Right lobe of liver (tissue), 6 donors: ENCODE measurements around the gene TMEM187. TPM values are rescaled to one million over a fixed set of nuclear protein-coding genes. Genes with fewer than 3 reads are reported as not detected.

Experiments
- ATAC-seq, 4 donors: fragments of 200-7000 bp; cut with Tn5 transposase; one replicate each; pipeline ENCODE4 v1.9.1; 2020; ENCODE audit warnings: mild to moderate bottlenecking in 4 of 4, moderate library complexity in 4 of 4
- DNase-seq, 3 donors: peaks; one replicate each; pipeline ENCODE4 v3.0.0-alpha.2; 2020
- H3K27ac ChIP-seq, 3 donors: fragments of 200-600 bp; one replicate each; pipeline ENCODE4 v1.8.0; 2022
- H3K27me3 ChIP-seq, 2 donors: fragments of 200-600 bp; one replicate each; pipeline ENCODE4 v1.8.0; 2022
- H3K36me3 ChIP-seq, 4 donors: fragments of 200-600 bp; sonication (generic) in 1 of 4; one replicate each; pipeline versions ENCODE4 v1.5.1 to v1.8.0; 2017 to 2022; ENCODE audit warnings: control low read depth in 1 of 4
- H3K4me1 ChIP-seq, 4 donors: fragments of 200-600 bp; sonication (generic) in 1 of 4; one replicate each; pipeline versions ENCODE4 v1.5.1 to v1.8.0; 2017 to 2022; ENCODE audit warnings: control low read depth in 1 of 4
- H3K4me3 ChIP-seq, 3 donors: fragments of 200-600 bp; one replicate each; pipeline ENCODE4 v1.8.0; 2022
- H3K9me3 ChIP-seq, 4 donors: fragments of 200-600 bp; sonication (generic) in 1 of 4; one replicate each; pipeline versions ENCODE4 v1.5.1 to v1.8.0; 2017 to 2022; ENCODE audit warnings: control low read depth in 1 of 4
- POLR2A ChIP-seq: fragments of 450-650 bp; IDR thresholded peaks from one replicate; pipeline ENCODE4 v1.6.1; 2017; ENCODE audit warnings: antibody characterized with exemption, mild to moderate bottlenecking
- WGBS: methylation state at CpG from one replicate; pipeline ENCODE4 v1.1.6; 2018; ENCODE audit warnings: low coverage, low lambda C conversion rate; ENCODE audit not compliant: insufficient coverage; ENCODE audit errors: missing lambda C conversion rate; 5-methylcytosine and 5-hydroxymethylcytosine counted together
- intact Hi-C, 2 donors: fragments of 100-400 bp; cut with DNase I; formaldehyde crosslinking; loops; one replicate each; pipeline versions ENCODE4 v1.11.2 to v1.14.1; 2022
- total RNA-seq, 6 experiments: library from RNA; depleted of rRNA in 2 of 6; stranded (reverse); fragments of >200 nt in 2 of 6; fragmentation: NEBNext Ultra II Directional in 3 of 6; extraction: Animal tissue kit (Norgen Biotek cat#: 25700) in 3 of 6; gene quantifications; one replicate each; pipeline versions ENCODE4 v1.1.0 to v1.2.4, GENCODE V29; 2016 to 2023
- TF ChIP-seq, protein P1 (sequence below), 4 donors: fragments of 200-600 bp in 3 of 4; fragments of 450-650 bp in 1 of 4; IDR thresholded peaks; one replicate each; pipeline versions ENCODE4 v1.5.1 to v1.8.0; 2016 to 2022; ENCODE audit warnings: antibody characterized with exemption in 4 of 4, mild to moderate bottlenecking in 2 of 4
- donor health status: DM: no; HTN: yes; CAD: no.
- donor health status: DM: no; HTN: no; CAD: no.
- donor health status: DM: no; HTN: no; CAD: no.
- donor health status: DM: no; HTN: yes; CAD: no.
- donor health status: DM: no; HTN: yes; CAD: no.

TMEM187 gene
- total RNA-seq, 6 experiments from 2014 or later, result 3.8 to 10.3 (median 5.9) TPM

- ATAC-seq (peak in 3 of 4 donors; percentile 5 to 23 (median 7)), DNase-seq (no peak)
These were observed 38.3 kb upstream of the TMEM187 start for GRCh38 chrX:153934148-153934761.

DNA sequence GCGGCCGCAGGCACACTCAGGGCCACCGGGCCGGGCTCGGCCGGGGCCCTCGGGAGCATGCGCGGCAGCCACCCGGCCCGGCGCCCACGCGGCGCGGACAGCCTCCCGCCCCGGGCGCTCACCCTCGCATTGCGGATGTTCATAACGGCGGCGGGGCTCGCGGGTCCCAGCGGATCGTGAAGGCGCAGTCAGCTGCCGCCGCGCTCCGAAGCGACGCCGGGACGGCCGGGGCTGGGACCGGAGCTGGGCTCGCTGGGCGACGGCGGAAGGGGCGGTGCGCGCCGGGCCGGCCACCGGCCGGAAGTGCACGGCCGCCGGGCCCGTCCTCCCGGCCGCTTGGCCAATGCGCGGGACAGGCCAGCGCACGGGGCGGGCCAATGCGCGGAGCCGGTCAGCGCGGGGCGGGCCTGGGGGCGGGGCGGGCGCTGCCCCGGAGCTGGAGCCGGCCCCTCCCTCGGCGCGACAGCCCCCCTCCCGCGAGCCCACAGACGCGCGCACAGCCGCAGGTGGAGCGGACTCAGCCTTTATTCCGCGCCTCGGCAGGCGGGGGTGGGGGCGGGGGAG is 37.7 kb upstream of the TMEM187 start, which contains the start of gene NAA10:
Gene NAA10, minus strand, starts transcription at position 276 of the 564 bp plus-strand sequence. Its CDS starts 133 bp downstream, at position 143.
- ATAC-seq (peak; percentile 94 to 98 (median 96)), DNase-seq (peak; percentile 78 to 84 (median 84))
- peaks cover 0 to 13% (median 4%) of the 10 kb centered on the region in 4 donors for H3K4me1 ChIP-seq
- WGBS, result no CpG with 5 or more reads among the region's 87 CpGs
- no peaks in the 10 kb centered on the region for H3K27me3 ChIP-seq
- H3K36me3 ChIP-seq, result no peaks in the 10 kb centered on the region
- intact Hi-C loops, result no loop called here
- H3K9me3 ChIP-seq, result no peaks in the 10 kb centered on the region
- peak within 1 kb of the TSS in 1 of 3 donors; percentile 43 for H3K27ac ChIP-seq
- TF ChIP-seq POLR2A, result peak; percentile 41
- TF ChIP-seq, protein P1, sequence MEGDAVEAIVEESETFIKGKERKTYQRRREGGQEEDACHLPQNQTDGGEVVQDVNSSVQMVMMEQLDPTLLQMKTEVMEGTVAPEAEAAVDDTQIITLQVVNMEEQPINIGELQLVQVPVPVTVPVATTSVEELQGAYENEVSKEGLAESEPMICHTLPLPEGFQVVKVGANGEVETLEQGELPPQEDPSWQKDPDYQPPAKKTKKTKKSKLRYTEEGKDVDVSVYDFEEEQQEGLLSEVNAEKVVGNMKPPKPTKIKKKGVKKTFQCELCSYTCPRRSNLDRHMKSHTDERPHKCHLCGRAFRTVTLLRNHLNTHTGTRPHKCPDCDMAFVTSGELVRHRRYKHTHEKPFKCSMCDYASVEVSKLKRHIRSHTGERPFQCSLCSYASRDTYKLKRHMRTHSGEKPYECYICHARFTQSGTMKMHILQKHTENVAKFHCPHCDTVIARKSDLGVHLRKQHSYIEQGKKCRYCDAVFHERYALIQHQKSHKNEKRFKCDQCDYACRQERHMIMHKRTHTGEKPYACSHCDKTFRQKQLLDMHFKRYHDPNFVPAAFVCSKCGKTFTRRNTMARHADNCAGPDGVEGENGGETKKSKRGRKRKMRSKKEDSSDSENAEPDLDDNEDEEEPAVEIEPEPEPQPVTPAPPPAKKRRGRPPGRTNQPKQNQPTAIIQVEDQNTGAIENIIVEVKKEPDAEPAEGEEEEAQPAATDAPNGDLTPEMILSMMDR (IDR thresholded peaks at IDR 0.05), result no peak
- peak within 1 kb of the TSS; percentile 71 to 97 (median 77) for H3K4me3 ChIP-seq

More at GRCh38 chrX:153934148-153934761, 38.3 kb upstream of the TMEM187 start:
- Histone ChIP-seq H3K36me3 (no peaks in the 10 kb centered on the region), H3K27ac (peak overlapping the region in 1 of 3 donors; percentile 43), H3K9me3 (no peaks in the 10 kb centered on the region), H3K27me3 (no peaks in the 10 kb centered on the region), H3K4me3 (peak overlapping the region; percentile 71 to 97 (median 77)), H3K4me1 (peaks cover 0 to 13% (median 4%) of the 10 kb centered on the region in 4 donors)
- intact Hi-C loops, result no loop called here
- WGBS, result 32% methylated on average over 8 of the region's 33 CpGs
- TF ChIP-seq POLR2A, result no peak
- TF ChIP-seq, protein P1 (IDR thresholded peaks at IDR 0.05), result no peak

DNA sequence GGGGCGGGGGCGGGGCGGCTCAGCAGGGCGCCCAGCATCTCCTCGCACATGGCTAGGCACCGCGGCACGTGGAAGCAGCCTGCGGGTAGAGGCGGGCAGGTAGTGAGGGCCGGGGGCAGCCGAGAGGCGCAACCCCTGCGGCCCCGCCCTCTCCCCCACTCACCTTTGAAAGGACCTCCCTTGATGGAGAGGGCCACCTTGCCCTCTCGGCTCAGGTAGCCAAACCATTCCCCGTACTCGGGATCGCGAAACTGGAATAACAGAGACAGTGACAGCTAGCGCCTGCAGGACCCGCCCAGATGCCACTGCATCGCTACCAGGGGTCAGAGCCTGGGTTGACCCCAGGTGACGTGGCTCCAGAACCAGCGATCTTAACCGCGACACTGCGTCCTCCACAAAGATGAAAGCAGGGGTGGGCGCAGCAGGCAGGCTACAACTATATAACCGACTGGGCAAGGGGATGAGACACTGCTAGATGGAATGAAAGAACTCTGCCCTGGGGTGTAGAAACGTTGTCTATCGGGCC is 37.2 kb upstream of the TMEM187 start:
- ATAC-seq (peak; percentile 27 to 54 (median 34)), DNase-seq (peak in 1 of 3 donors; percentile 37)
- H3K36me3 ChIP-seq, result no peaks in the 10 kb centered on the region
- peaks cover 0 to 13% (median 4%) of the 10 kb centered on the region in 4 donors for H3K4me1 ChIP-seq
- TF ChIP-seq POLR2A, result no peak
- TF ChIP-seq, protein P1 (IDR thresholded peaks at IDR 0.05), result no peak
- intact Hi-C loops, result no loop called here
- WGBS, result 44% methylated on average over 8 of the region's 32 CpGs
- no peaks in the 10 kb centered on the region for H3K27me3 ChIP-seq
- H3K4me3 ChIP-seq, result peak overlapping the region; percentile 40 to 97 (median 46)
- H3K27ac ChIP-seq, result no peak overlapping the region
- H3K9me3 ChIP-seq, result no peaks in the 10 kb centered on the region

GRCh38 chrX:153937056-153937455 is 35.5 kb upstream of the TMEM187 start:
- DNase-seq (no peak), ATAC-seq (no peak)
- Histone ChIP-seq H3K4me1 (peaks cover 0 to 13% (median 4%) of the 10 kb centered on the region in 4 donors), H3K27ac (no peak overlapping the region), H3K9me3 (no peaks in the 10 kb centered on the region), H3K27me3 (no peaks in the 10 kb centered on the region), H3K4me3 (no peak overlapping the region), H3K36me3 (no peaks in the 10 kb centered on the region)
- TF ChIP-seq, protein P1 (IDR thresholded peaks at IDR 0.05), result no peak
- TF ChIP-seq POLR2A, result no peak
- WGBS, result 65% methylated on average over 2 of the region's 3 CpGs
- intact Hi-C loops, result no loop called here
